Endothelial cell (in vitro differentiated cells): ENCODE data around the gene EMX1. TPM values are rescaled to one million over a fixed set of nuclear protein-coding genes. Genes with fewer than 3 reads are reported as not detected.
A peak's percentile ranks its signal among the peaks of the same experiment; 100 is the strongest.

Experiments used
- DNase-seq: peaks from one replicate; pipeline ENCODE4 v3.0.0; 2021; ENCODE audit warnings: low spot score
- H3K27ac Mint-ChIP-seq: one replicate; pipeline ENCODE4 v1.8.0; 2021; ENCODE audit warnings: mixed read lengths, inconsistent platforms; ENCODE audit not compliant: unreplicated experiment
- H3K27me3 Mint-ChIP-seq: one replicate; pipeline ENCODE4 v1.8.0; 2021; ENCODE audit warnings: mild to moderate bottlenecking, moderate library complexity, mixed read lengths, inconsistent platforms; ENCODE audit not compliant: unreplicated experiment
- H3K36me3 Mint-ChIP-seq: one replicate; pipeline ENCODE4 v1.8.0; 2021; ENCODE audit warnings: mild to moderate bottlenecking, low read depth, mixed read lengths, inconsistent platforms; ENCODE audit not compliant: unreplicated experiment
- H3K4me1 Mint-ChIP-seq: one replicate; pipeline ENCODE4 v1.8.0; 2021; ENCODE audit warnings: mild to moderate bottlenecking, mixed read lengths, inconsistent platforms; ENCODE audit not compliant: unreplicated experiment
- H3K4me3 Mint-ChIP-seq: one replicate; pipeline ENCODE4 v1.8.0; 2021; ENCODE audit warnings: mild to moderate bottlenecking, mixed read lengths, inconsistent platforms; ENCODE audit not compliant: unreplicated experiment
- H3K9me3 Mint-ChIP-seq: one replicate; pipeline ENCODE4 v1.8.0; 2021; ENCODE audit warnings: mixed read lengths, inconsistent platforms; ENCODE audit not compliant: unreplicated experiment
- total RNA-seq: library from RNA; stranded (reverse); fragmentation: NEBNext Ultra II Directional; extraction: Animal tissue kit (Norgen Biotek cat#: 25700); gene quantifications from one replicate; pipeline ENCODE4 v1.2.1, GENCODE V29; 2021; ENCODE audit not compliant: unreplicated experiment
- TF ChIP-seq, protein P1 (sequence below): fragments of 200-600 bp; sonication (generic); IDR thresholded peaks from one replicate; pipeline ENCODE4 v1.5.0; 2021; ENCODE audit warnings: antibody characterized with exemption; ENCODE audit not compliant: unreplicated experiment

The EMX1 gene
- total RNA-seq, 1 donor from 2014 or later = 3.7 TPM

DNA sequence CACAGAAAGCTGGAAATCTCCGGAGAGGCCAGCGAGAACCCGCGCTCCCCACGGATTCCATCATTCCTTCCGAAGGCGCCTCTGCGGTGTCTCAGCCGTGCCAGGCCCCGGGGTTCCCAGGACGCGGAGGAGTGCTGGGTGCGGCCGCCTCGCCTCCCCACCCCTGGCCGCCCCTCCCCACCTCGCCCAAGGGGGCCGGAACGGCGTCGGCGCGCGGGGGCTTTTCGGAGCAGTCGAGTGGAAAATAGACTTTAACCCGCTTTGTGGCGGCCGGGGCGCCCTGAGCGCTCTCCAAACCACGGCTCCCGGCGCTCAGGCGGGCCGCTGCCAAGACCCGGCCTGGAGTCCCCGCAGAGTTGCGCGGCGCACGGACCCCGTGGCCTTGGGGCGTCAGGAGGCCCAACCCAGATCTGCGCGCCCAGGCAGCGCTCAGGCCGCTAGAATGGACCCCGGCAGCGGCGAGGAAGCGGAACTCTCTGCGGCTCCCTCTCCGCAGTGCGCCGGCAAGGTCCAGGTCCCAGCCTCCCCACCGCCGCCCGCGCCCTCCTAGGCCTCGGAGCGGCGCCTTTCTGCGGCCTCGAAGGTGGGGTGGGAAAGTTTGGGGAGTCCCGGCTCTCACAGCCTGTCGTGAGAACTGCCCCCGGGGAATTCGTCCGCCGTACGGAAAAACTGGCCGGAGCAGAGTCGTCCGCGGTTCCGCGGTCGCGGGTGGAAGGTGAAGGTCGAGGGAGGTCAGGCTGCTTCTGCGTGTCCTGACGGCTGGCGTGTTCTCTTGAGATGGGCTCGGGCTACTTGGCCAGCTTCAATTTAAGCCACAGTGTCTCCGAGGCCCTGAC lies 1.2 kb upstream of the EMX1 start:
- peak; percentile 65 for DNase-seq
- peak overlapping the region; percentile 86 for H3K4me3 Mint-ChIP-seq
- H3K27me3 Mint-ChIP-seq = peaks cover 27% of the 10 kb centered on the region
- TF ChIP-seq, protein P1, sequence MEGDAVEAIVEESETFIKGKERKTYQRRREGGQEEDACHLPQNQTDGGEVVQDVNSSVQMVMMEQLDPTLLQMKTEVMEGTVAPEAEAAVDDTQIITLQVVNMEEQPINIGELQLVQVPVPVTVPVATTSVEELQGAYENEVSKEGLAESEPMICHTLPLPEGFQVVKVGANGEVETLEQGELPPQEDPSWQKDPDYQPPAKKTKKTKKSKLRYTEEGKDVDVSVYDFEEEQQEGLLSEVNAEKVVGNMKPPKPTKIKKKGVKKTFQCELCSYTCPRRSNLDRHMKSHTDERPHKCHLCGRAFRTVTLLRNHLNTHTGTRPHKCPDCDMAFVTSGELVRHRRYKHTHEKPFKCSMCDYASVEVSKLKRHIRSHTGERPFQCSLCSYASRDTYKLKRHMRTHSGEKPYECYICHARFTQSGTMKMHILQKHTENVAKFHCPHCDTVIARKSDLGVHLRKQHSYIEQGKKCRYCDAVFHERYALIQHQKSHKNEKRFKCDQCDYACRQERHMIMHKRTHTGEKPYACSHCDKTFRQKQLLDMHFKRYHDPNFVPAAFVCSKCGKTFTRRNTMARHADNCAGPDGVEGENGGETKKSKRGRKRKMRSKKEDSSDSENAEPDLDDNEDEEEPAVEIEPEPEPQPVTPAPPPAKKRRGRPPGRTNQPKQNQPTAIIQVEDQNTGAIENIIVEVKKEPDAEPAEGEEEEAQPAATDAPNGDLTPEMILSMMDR = no peak
- H3K9me3 Mint-ChIP-seq = no peaks in the 10 kb centered on the region
- H3K4me1 Mint-ChIP-seq = peaks cover 32% of the 10 kb centered on the region
- peaks cover 8% of the 10 kb centered on the region for H3K36me3 Mint-ChIP-seq
- peak overlapping the region; percentile 24 for H3K27ac Mint-ChIP-seq

DNA sequence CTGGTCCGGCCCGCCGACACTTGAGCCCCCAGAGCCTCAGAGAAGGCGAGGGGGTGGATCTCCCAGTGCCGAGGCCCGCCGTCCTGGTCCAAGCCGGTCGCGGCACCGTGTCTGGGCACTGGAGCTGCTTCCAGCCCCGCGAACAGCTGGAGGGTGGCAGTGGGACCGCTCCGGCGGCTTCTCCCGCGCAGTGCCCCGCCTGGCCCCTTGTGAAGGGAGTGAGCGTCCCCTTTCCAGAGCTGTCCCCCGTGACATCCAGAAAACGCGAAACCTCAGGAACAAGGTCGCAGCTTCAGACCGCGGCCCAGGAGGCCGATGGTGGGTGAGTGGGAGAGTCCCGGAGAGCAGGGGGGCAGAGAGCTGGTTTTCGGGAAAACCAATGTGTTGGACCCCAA lies 579 bp upstream of the EMX1 start:
- Mint-ChIP-seq H3K9me3 (no peaks in the 10 kb centered on the region), H3K36me3 (peaks cover 8% of the 10 kb centered on the region), H3K27ac (no peak overlapping the region), H3K27me3 (peaks cover 26% of the 10 kb centered on the region), H3K4me1 (peaks cover 32% of the 10 kb centered on the region), H3K4me3 (peak overlapping the region; percentile 87)
- TF ChIP-seq, protein P1 = no peak
- no peak for DNase-seq

GRCh38 chr2:72917877-72918553 lies 696 bp downstream of the EMX1 start:
- Mint-ChIP-seq H3K9me3 (no peaks in the 10 kb centered on the region), H3K4me1 (peaks cover 32% of the 10 kb centered on the region), H3K27ac (no peak overlapping the region), H3K4me3 (peak overlapping the region; percentile 83), H3K36me3 (peaks cover 14% of the 10 kb centered on the region), H3K27me3 (peaks cover 34% of the 10 kb centered on the region)
- DNase-seq = no peak
- TF ChIP-seq, protein P1 = no peak

GRCh38 chr2:72919414-72920317 lies 2.3 kb downstream of the EMX1 start:
- no peaks in the 10 kb centered on the region for H3K9me3 Mint-ChIP-seq

More at GRCh38 chr2:72919414-72920317, 2.3 kb downstream of the EMX1 start:
- H3K27me3 Mint-ChIP-seq = peaks cover 39% of the 10 kb centered on the region
- peak overlapping the region; percentile 26 for H3K4me3 Mint-ChIP-seq
- no peak overlapping the region for H3K27ac Mint-ChIP-seq
- peak; percentile 39 for DNase-seq
- TF ChIP-seq, protein P1 = no peak
- H3K4me1 Mint-ChIP-seq = peaks cover 23% of the 10 kb centered on the region
- peaks cover 12% of the 10 kb centered on the region for H3K36me3 Mint-ChIP-seq
